ENCODE results near the gene STX4. TPM values are rescaled to one million over a fixed set of nuclear protein-coding genes. Genes with fewer than 3 reads are reported as not detected.

Gene STX4
- 15.5 and 24.2 TPM in 2 replicates for total RNA-seq

- H3K4me3 ChIP-seq (ENCODE audit: low read depth, low read length), result peak within 1 kb of the TSS; percentile 94
- peak; percentile 98 for DNase-seq (ENCODE audit: low read depth)
- TF ChIP-seq, protein P1, sequence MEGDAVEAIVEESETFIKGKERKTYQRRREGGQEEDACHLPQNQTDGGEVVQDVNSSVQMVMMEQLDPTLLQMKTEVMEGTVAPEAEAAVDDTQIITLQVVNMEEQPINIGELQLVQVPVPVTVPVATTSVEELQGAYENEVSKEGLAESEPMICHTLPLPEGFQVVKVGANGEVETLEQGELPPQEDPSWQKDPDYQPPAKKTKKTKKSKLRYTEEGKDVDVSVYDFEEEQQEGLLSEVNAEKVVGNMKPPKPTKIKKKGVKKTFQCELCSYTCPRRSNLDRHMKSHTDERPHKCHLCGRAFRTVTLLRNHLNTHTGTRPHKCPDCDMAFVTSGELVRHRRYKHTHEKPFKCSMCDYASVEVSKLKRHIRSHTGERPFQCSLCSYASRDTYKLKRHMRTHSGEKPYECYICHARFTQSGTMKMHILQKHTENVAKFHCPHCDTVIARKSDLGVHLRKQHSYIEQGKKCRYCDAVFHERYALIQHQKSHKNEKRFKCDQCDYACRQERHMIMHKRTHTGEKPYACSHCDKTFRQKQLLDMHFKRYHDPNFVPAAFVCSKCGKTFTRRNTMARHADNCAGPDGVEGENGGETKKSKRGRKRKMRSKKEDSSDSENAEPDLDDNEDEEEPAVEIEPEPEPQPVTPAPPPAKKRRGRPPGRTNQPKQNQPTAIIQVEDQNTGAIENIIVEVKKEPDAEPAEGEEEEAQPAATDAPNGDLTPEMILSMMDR (IDR thresholded peaks at IDR 0.05; ENCODE audit: insufficient read depth, low read depth, low read length), result no peak
Measured at GRCh38 chr16:31032736-31033708, at the start of gene STX4. Gene STX4 (plus strand): TSS chr16:31033558. CDS start chr16:31033806, 248 bp downstream.

DNA sequence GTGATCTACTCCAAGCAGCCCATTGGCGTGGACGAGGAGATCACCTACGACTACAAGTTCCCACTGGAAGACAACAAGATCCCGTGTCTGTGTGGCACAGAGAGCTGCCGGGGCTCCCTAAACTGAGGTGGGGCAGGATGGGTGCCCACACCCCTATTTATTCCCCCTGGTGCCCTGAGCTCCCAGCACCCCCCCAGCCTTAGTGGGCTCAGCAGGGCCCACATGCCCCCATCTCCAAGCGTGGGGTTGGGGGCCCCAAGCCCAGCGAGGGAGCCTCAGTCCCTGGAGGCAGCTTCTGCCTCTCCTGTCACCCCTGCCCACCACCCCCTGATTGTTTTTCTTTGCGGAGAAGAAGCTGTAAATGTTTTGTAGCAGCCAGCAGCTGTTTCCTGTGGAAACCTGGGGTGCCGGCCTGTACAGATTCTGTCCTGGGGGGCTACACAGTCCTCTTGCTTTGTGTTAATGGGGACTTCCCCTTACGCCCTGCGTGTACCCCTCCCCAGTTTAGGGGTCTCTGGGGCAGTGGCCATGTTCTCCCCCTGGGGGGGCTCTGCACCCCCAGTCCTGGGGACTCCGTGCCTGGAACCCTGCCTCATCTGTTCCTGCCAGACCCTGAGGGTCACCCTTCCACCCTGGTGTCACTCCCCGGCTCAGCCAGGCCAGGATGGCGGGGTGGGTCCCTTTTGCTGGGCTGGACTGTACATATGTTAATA lies 49.3 kb upstream of the STX4 start:
- no peak for DNase-seq (ENCODE audit: low read depth)
- H3K4me3 ChIP-seq (ENCODE audit: low read depth, low read length), result no peak overlapping the region
- TF ChIP-seq, protein P1 (IDR thresholded peaks at IDR 0.05; ENCODE audit: insufficient read depth, low read depth, low read length), result no peak

DNA sequence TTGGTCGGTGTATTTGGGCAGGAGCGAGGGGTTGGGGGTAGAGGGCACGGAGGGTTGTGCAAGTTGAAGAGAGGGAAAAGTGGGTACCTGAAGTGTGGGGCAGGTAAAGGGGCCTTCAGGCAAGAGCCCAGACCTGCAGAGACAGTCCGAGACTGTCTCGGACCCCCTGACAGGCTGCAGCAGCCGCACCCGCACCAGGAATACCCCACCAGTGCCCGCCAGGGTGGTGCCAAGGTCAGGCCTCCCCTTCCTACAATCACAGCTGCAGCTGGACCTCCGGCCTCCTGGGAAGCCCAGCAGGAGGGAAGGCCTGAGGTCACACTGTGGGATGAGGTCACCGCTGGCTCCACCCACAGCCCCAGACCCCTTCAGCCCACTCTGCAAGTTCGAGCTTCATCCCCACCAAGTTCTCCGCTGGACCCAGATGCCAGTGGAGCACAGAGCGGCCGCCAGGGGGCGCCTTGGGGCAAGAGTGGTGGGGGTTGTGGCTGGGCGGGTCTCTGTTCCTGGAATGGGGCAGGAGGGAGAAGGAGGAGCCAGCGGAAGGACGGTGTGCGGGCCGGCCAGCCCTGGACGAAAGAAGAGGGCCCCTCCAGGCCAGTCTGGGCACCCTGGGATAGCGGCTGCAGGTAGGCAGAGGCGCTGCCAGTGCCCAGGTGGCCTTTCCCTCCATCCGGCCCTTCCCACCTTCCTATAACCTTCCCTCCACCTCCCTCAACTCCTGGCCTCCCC lies 48.5 kb upstream of the STX4 start, which contains the start of gene HSD3B7:
Gene HSD3B7 (plus strand): TSS at position 539 of the 732 bp plus-strand sequence. CDS start 452 bp downstream, outside the sequence.
- H3K4me3 ChIP-seq (ENCODE audit: low read depth, low read length), result peak within 1 kb of the TSS; percentile 56
- peak; percentile 81 for DNase-seq (ENCODE audit: low read depth)
- TF ChIP-seq, protein P1 (IDR thresholded peaks at IDR 0.05; ENCODE audit: insufficient read depth, low read depth, low read length), result peak; percentile 89

GRCh38 chr16:30985401-30986128 lies 47.8 kb upstream of the STX4 start:
- TF ChIP-seq, protein P1 (IDR thresholded peaks at IDR 0.05; ENCODE audit: insufficient read depth, low read depth, low read length), result no peak
- peak overlapping the region; percentile 56 for H3K4me3 ChIP-seq (ENCODE audit: low read depth, low read length)
- no peak for DNase-seq (ENCODE audit: low read depth)

DNA sequence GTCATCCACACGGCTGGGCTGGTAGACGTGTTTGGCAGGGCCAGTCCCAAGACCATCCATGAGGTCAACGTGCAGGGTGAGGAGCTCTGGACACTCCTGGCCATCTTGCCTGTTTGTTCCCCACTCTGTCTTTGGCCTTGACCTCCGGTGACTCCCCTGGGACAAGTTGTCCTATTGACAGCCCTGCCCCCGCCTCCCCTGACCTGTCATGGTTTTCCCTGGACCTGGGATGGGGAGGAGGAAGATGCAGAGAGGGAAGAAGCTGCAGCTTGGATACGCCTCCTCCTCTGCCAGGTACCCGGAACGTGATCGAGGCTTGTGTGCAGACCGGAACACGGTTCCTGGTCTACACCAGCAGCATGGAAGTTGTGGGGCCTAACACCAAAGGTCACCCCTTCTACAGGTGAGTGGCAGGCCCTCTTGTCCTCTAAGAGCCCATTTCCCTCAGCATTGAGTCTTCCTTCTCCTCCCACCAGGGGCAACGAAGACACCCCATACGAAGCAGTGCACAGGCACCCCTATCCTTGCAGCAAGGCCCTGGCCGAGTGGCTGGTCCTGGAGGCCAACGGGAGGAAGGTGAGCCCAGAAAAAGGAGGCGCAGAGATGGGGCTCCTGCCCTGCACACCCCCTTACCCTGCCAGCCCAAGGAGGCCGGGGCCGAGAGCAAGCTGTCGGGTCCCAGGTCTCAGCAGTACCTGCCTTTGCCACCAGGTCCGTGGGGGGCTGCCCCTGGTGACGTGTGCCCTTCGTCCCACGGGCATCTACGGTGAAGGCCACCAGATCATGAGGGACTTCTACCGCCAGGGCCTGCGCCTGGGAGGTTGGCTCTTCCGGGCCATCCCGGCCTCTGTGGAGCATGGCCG lies 47.0 kb upstream of the STX4 start:
- DNase-seq (ENCODE audit: low read depth), result no peak
- TF ChIP-seq, protein P1 (IDR thresholded peaks at IDR 0.05; ENCODE audit: insufficient read depth, low read depth, low read length), result no peak
- no peak overlapping the region for H3K4me3 ChIP-seq (ENCODE audit: low read depth, low read length)

Data from fibroblast of villous mesenchyme (primary cell).